Body of pancreas (tissue), 4 donors: ENCODE measurements around the gene AK1. TPM values are rescaled to one million over a fixed set of nuclear protein-coding genes. Genes with fewer than 3 reads are reported as not detected.
"Not testable (repeated sequence)": the region's sequence is repeated elsewhere in the genome, so short reads cannot be mapped to it uniquely, and the experiment has no call there.

Experiments used
- ATAC-seq: fragments of 150-250 bp; one replicate; pipeline ENCODE4 v1.9.1; 2016
- DNase-seq, 4 donors: peaks; one replicate each; pipeline ENCODE4 v3.0.0-alpha.2; 2019
- H3K27ac ChIP-seq, 4 donors: fragments of 200-600 bp; sonication (generic); 1 replicate in 3 of 4; 2 replicates in 1 of 4; pipeline versions ENCODE4 v1.5.1 to v1.6.1; 2016 to 2019; ENCODE audit warnings: mild to moderate bottlenecking in 1 of 4, mixed read lengths in 1 of 4, moderate library complexity in 1 of 4
- H3K27me3 ChIP-seq, 2 donors: fragments of 200-600 bp; sonication (generic); one replicate each; pipeline ENCODE4 v1.6.0; 2016; ENCODE audit warnings: mild to moderate bottlenecking in 1 of 2
- H3K36me3 ChIP-seq, 2 donors: fragments of 200-600 bp; sonication (generic); replicated peaks in 1 of 2; 2 replicates each; pipeline ENCODE4 v1.5.1; 2016; ENCODE audit warnings: low read depth in 2 of 2; ENCODE audit not compliant: insufficient read depth in 1 of 2
- H3K4me1 ChIP-seq: fragments of 200-600 bp; sonication (generic); one replicate; pipeline ENCODE4 v1.6.0; 2016
- H3K4me3 ChIP-seq, 2 donors: fragments of 200-600 bp; sonication (generic); 1 replicate in 1 of 2; 2 replicates in 1 of 2; pipeline ENCODE4 v1.5.1; 2016 to 2019
- H3K9me3 ChIP-seq, 3 donors: fragments of 200-600 bp; sonication (generic); 1 replicate in 2 of 3; 2 replicates in 1 of 3; pipeline ENCODE4 v1.5.1; 2016
- POLR2A ChIP-seq, 3 donors: fragments of 450-650 bp; IDR thresholded peaks; one replicate each; pipeline ENCODE4 v1.6.1; 2016; ENCODE audit warnings: antibody characterized with exemption in 3 of 3, mild to moderate bottlenecking in 2 of 3
- WGBS, 2 donors: methylation state at CpG; one replicate each; pipeline ENCODE4 v1.1.5; 2017; 5-methylcytosine and 5-hydroxymethylcytosine counted together
- intact Hi-C: fragments of 100-400 bp; cut with DNase I; formaldehyde crosslinking; loops from one replicate; pipeline ENCODE4 v1.15.1; 2023
- total RNA-seq, 2 donors: library from RNA; depleted of rRNA; stranded (reverse); fragments of >200 nt; gene quantifications; one replicate each; pipeline ENCODE4 v1.1.0, GENCODE V29; 2016
- TF ChIP-seq, protein P1 (sequence below), 7 experiments: fragments of 450-650 bp in 4 of 7; fragments of 200-600 bp in 3 of 7; sonication (generic) in 3 of 7; IDR thresholded peaks; one replicate each; pipeline ENCODE4 v1.5.1; 2016 to 2019; ENCODE audit warnings: antibody characterized with exemption in 7 of 7

The AK1 gene
- total RNA-seq, 2 donors from 2014 or later, result 8.8 to 23.7 TPM

DNA sequence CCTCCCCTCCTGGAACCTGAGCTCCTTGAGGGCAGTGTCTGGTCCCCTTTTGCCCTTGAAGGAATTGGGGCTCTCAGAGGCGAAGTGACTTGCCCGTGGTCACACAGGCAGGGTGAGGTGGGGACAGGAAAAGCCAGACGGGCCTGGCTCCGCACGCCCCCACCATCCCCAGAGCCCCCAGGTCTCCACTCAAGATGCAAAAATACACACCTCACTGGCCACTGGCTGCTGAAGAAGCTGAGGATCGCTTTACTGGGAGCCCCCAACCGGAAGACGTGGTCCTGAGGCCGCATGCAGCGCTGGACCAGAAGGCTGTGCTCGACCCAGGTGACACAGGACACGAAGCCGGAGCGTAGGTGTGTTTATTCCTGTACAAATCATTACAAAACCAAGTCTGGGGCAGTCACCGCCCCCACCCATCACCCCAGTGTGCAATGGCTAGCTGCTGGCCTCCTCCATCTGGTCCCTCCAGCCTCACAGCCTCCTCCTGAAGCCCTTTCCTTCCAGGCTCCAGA, 7.6 kb upstream of the AK1 start:
- H3K36me3 ChIP-seq, result peaks cover under 1 to 12% of the 10 kb centered on the region in 2 donors
- no peak overlapping the region for H3K4me3 ChIP-seq
- H3K27me3 ChIP-seq, result no peaks in the 10 kb centered on the region
- no peak for ATAC-seq
- no peak for DNase-seq
- H3K4me1 ChIP-seq, result peaks cover 29% of the 10 kb centered on the region
- intact Hi-C loops, result no loop called here
- WGBS, 2 donors, result 75 to 85% methylated on average over 11 to 15 of the region's 15 CpGs
- H3K27ac ChIP-seq, result peak overlapping the region; percentile 65 to 82 (median 73)
- H3K9me3 ChIP-seq, result no peaks in the 10 kb centered on the region
- TF ChIP-seq, protein P1, sequence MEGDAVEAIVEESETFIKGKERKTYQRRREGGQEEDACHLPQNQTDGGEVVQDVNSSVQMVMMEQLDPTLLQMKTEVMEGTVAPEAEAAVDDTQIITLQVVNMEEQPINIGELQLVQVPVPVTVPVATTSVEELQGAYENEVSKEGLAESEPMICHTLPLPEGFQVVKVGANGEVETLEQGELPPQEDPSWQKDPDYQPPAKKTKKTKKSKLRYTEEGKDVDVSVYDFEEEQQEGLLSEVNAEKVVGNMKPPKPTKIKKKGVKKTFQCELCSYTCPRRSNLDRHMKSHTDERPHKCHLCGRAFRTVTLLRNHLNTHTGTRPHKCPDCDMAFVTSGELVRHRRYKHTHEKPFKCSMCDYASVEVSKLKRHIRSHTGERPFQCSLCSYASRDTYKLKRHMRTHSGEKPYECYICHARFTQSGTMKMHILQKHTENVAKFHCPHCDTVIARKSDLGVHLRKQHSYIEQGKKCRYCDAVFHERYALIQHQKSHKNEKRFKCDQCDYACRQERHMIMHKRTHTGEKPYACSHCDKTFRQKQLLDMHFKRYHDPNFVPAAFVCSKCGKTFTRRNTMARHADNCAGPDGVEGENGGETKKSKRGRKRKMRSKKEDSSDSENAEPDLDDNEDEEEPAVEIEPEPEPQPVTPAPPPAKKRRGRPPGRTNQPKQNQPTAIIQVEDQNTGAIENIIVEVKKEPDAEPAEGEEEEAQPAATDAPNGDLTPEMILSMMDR (IDR thresholded peaks at IDR 0.05), result no peak
- TF ChIP-seq POLR2A (IDR thresholded peaks at IDR 0.05), result no peak

DNA sequence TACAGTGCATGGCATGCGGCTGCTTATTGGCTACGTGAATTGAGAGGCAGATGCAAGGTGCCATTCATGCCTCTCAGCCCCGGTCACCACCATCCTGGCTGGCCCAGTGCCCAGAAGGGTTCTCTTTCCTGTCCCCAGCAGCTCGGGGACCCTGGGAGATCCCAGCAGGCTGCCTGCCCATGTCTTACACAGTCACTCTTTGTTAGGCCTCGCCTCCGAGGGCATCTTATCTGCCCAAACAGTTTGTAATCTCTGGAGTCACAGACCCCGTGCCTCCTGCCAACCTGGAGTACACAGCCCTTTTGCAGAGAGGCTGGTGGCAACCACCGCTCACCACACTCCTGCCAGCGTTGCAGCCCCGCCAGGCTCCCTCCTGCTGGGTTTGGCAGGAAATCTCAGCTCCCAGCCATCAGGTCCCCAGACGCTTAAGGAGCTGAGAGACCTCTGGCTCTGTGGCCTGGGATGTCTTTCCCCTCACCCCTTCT, 7.0 kb upstream of the AK1 start:
- peak in 2 of 3 donors; percentile 22 to 23 for TF ChIP-seq POLR2A (IDR thresholded peaks at IDR 0.05)
- TF ChIP-seq, protein P1 (IDR thresholded peaks at IDR 0.05), result no peak
- Histone ChIP-seq H3K4me1 (peaks cover 29% of the 10 kb centered on the region), H3K27ac (peak overlapping the region; percentile 25 to 82 (median 73)), H3K4me3 (no peak overlapping the region), H3K27me3 (no peaks in the 10 kb centered on the region), H3K36me3 (peaks cover 0 to 12% of the 10 kb centered on the region in 2 donors), H3K9me3 (no peaks in the 10 kb centered on the region)
- intact Hi-C loops, result no loop called here
- ATAC-seq (peak; percentile 87), DNase-seq (peak; percentile 76 to 84 (median 82))
- WGBS, 2 donors, result 14 to 17% methylated on average over 1 to 11 of the region's 11 CpGs

DNA sequence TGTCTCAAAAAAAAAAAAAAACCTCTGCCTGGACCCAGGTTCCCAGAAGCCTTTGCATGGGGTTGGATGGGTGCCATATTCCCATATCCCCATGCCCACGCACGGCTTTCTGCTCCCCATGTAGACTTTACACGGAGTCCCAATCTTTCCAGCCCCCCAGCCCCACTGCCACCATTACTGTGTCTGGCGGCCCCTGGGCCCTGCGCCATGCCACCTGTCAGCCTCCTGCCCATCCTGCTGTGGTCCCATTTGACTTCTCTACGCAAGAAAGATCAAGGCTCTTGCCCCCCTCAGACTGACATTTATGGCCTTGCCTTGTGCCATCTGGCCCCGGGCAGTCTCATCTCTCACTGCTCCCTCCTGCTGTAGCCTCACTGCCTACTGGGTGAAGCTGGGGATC, 6.5 kb upstream of the AK1 start:
- 59 to 77% methylated on average over 6 to 7 of the region's 7 CpGs for WGBS, 2 donors
- intact Hi-C loops, result no loop called here
- Histone ChIP-seq H3K36me3 (peaks cover 0 to 12% of the 10 kb centered on the region in 2 donors), H3K27me3 (no peaks in the 10 kb centered on the region), H3K27ac (peak overlapping the region; percentile 25 to 82 (median 73)), H3K4me3 (no peak overlapping the region), H3K9me3 (no peaks in the 10 kb centered on the region), H3K4me1 (peaks cover 29% of the 10 kb centered on the region)
- ATAC-seq (peak; percentile 4), DNase-seq (no peak)
- no peak for TF ChIP-seq POLR2A (IDR thresholded peaks at IDR 0.05)
- TF ChIP-seq, protein P1 (IDR thresholded peaks at IDR 0.05), result no peak

DNA sequence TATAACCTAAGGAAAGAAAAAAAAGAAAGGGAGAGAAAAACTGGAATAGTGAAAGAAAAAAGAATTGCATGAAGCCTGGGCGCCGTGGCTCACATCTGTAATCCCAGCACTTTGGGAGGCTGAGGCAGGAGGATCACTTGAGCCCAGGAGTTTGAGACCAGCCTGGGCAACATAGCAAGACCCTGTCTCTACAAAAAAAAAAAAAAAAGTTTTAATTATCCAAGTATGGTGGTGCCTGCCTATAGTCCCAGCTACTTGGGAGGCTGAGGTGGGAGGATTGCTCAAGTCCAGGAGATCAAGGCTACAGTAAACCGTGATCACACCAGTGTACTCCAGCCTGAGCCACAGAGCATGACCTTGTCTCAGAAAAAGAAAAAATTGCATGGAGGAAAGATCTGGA, 4.2 kb upstream of the AK1 start:
- intact Hi-C loops, ATAC-seq, H3K27me3 ChIP-seq, DNase-seq, H3K27ac ChIP-seq, H3K9me3 ChIP-seq, H3K4me3 ChIP-seq, H3K36me3 ChIP-seq: not testable (repeated sequence)
- WGBS, 2 donors, result 80 to 81% methylated on average over 3 of the region's 3 CpGs
- peaks cover 42% of the 10 kb centered on the region for H3K4me1 ChIP-seq

DNA sequence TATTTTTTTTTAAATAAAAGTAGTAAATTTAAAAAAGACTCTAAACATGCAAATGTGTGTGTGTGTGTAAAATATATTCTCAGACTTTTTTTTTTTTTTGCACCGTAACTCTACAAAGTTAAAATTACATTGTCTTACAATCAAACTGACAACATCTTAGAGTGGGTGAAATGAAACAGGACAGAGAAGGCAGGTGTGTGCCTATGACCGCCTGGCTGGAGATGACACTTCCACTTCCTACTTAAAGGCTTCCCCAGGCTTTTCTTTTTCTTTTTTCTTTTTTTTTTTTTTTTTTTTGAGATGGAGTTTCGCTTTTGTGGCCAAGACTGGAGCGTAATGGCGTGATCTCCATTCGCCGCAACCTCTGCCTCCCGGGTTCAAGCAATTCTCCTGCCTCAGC, 2.7 kb upstream of the AK1 start:
- intact Hi-C loops, result no loop called here
- Histone ChIP-seq H3K9me3 (no peaks in the 10 kb centered on the region), H3K27me3 (no peaks in the 10 kb centered on the region), H3K27ac (no peak overlapping the region), H3K36me3 (no peaks in the 10 kb centered on the region), H3K4me1 (peaks cover 45% of the 10 kb centered on the region), H3K4me3 (no peak overlapping the region)
- TF ChIP-seq, protein P1 (IDR thresholded peaks at IDR 0.05), result no peak
- no peak for TF ChIP-seq POLR2A (IDR thresholded peaks at IDR 0.05)
- DNase-seq (no peak), ATAC-seq (no peak)
- WGBS, 2 donors, result 69 to 81% methylated on average over 8 of the region's 8 CpGs
